DND-41 (cell line): ENCODE data around the gene SHISA2.
"Not testable (repeated sequence)": the region's sequence is repeated elsewhere in the genome, so short reads cannot be mapped to it uniquely, and the experiment has no call there.

Experiments used
- EZH2 ChIP-seq: IDR thresholded peaks from 3 replicates; pipeline ENCODE4 v1.6.1; 2012; ENCODE audit warnings: borderline replicate concordance, low read depth, mild to moderate bottlenecking, moderate library complexity, low read length, inconsistent platforms; ENCODE audit not compliant: severe bottlenecking
- TF ChIP-seq, protein P1 (sequence below): IDR thresholded peaks from 2 replicates; pipeline ENCODE4 v1.5.1; 2012; ENCODE audit warnings: borderline replicate concordance, low read length, moderate library complexity, mild to moderate bottlenecking; ENCODE audit not compliant: poor library complexity, severe bottlenecking; ENCODE audit errors: extremely low read depth

DNA sequence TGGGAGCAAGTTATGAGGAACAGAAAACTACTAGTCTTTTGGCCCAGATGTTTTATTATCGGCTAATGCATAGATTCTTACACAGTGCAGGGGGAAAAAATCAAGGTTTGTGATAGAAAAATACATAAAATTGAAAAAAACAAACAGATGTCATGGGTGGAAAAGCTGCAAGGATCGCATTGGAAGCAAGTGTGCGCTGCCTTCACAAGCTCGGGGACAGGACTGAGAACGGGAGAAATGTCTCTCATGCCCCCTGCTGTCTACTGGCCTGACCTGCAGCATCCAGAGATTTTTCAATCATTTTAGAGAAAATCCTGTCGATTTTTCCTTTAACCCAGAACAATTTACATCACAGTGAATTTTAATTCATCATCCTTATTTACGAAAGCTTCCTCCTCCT is 20.5 kb upstream of the SHISA2 start:
- TF ChIP-seq EZH2 = not testable (repeated sequence)
- TF ChIP-seq, protein P1, sequence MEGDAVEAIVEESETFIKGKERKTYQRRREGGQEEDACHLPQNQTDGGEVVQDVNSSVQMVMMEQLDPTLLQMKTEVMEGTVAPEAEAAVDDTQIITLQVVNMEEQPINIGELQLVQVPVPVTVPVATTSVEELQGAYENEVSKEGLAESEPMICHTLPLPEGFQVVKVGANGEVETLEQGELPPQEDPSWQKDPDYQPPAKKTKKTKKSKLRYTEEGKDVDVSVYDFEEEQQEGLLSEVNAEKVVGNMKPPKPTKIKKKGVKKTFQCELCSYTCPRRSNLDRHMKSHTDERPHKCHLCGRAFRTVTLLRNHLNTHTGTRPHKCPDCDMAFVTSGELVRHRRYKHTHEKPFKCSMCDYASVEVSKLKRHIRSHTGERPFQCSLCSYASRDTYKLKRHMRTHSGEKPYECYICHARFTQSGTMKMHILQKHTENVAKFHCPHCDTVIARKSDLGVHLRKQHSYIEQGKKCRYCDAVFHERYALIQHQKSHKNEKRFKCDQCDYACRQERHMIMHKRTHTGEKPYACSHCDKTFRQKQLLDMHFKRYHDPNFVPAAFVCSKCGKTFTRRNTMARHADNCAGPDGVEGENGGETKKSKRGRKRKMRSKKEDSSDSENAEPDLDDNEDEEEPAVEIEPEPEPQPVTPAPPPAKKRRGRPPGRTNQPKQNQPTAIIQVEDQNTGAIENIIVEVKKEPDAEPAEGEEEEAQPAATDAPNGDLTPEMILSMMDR = not testable (repeated sequence)
